Head of caudate nucleus (tissue), 42 donors: Measurements from ENCODE around the gene TMEM109.
A peak's percentile ranks its signal among the peaks of the same experiment; 100 is the strongest.

ENCODE experiments used
- DNase-seq, 42 donors: peaks; one replicate each; pipeline versions ENCODE4 v3.0.0 to v3.0.0-alpha.2; 2020 to 2021; ENCODE audit warnings: mixed read lengths in 7 of 42
- intact Hi-C: fragments of 100-400 bp; cut with DNase I; formaldehyde crosslinking; loops from one replicate; pipeline ENCODE4 v1.15.0; 2022

Gene TMEM109

GRCh38 chr11:60875366-60876167 is 38.4 kb upstream of the TMEM109 start:
- intact Hi-C loops = no loop called here
- no peak for DNase-seq

- DNase-seq = no peak
- intact Hi-C loops = no loop called here
Observed at GRCh38 chr11:60876168-60876485, 37.8 kb upstream of the TMEM109 start.

- intact Hi-C loops = no loop called here
Observed at GRCh38 chr11:60878245-60879101, 35.5 kb upstream of the TMEM109 start.

GRCh38 chr11:60879104-60879503 is 34.9 kb upstream of the TMEM109 start:
- intact Hi-C loops = no loop called here
- no peak for DNase-seq

More at GRCh38 chr11:60878245-60879101, 35.5 kb upstream of the TMEM109 start:
- no peak for DNase-seq

GRCh38 chr11:60879971-60880588 is 33.9 kb upstream of the TMEM109 start:
- intact Hi-C loops = no loop called here
- no peak for DNase-seq

GRCh38 chr11:60880643-60881282 is 33.2 kb upstream of the TMEM109 start:
- intact Hi-C loops = no loop called here

GRCh38 chr11:60887556-60887955 is 26.4 kb upstream of the TMEM109 start:
- intact Hi-C loops = no loop called here

More at GRCh38 chr11:60880643-60881282, 33.2 kb upstream of the TMEM109 start:
- no peak for DNase-seq

GRCh38 chr11:60889869-60890311 is 24.1 kb upstream of the TMEM109 start:
- intact Hi-C loops = no loop called here
- no peak for DNase-seq

More at GRCh38 chr11:60887556-60887955, 26.4 kb upstream of the TMEM109 start:
- peak in 29 of 42 donors; percentile 21 to 71 (median 45) for DNase-seq

GRCh38 chr11:60890696-60891095 is 23.3 kb upstream of the TMEM109 start:
- intact Hi-C loops = no loop called here
- no peak for DNase-seq

GRCh38 chr11:60891103-60891741 is 22.7 kb upstream of the TMEM109 start:
- no peak for DNase-seq
- intact Hi-C loops = no loop called here

GRCh38 chr11:60895687-60896086 is 18.3 kb upstream of the TMEM109 start:
- DNase-seq = no peak
- intact Hi-C loops = no loop called here

- intact Hi-C loops = no loop called here
- DNase-seq = no peak
Observed at GRCh38 chr11:60897496-60897895, 16.5 kb upstream of the TMEM109 start.

- intact Hi-C loops = no loop called here
- peak in 26 of 42 donors; percentile 24 to 82 (median 57) for DNase-seq
Observed at GRCh38 chr11:60899046-60899936, 14.7 kb upstream of the TMEM109 start.

- intact Hi-C loops = loop anchor here (5.0 kb wide), 1 partner anchor 68 kb away; no protein-coding TSS in a partner anchor
- DNase-seq = no peak
Observed at GRCh38 chr11:60899977-60900376, 14.0 kb upstream of the TMEM109 start.

- intact Hi-C loops = loop anchor here (5.0 kb wide), 1 partner anchor 69 kb away; no protein-coding TSS in a partner anchor
- peak in 2 of 42 donors; percentile 23 to 34 for DNase-seq
Observed at GRCh38 chr11:60900673-60901404, 13.1 kb upstream of the TMEM109 start.

- intact Hi-C loops = loop anchor here (5.0 kb wide), 1 partner anchor 70 kb away; no protein-coding TSS in a partner anchor
Observed at GRCh38 chr11:60902625-60903024, 11.3 kb upstream of the TMEM109 start.

GRCh38 chr11:60905047-60905446 is 8.9 kb upstream of the TMEM109 start:
- intact Hi-C loops = loop anchor here (5.0 kb wide), 2 partner anchors 63 to 257 kb away; partner anchors contain the start of genes CCDC86 and VPS37C
- DNase-seq = peak in 1 of 42 donors; percentile 12

More at GRCh38 chr11:60902625-60903024, 11.3 kb upstream of the TMEM109 start:
- DNase-seq = no peak
